CD14-positive monocyte (primary cell): Measurements from ENCODE around the gene KIF25. TPM values are rescaled to one million over a fixed set of nuclear protein-coding genes. Genes with fewer than 3 reads are reported as not detected.

Experiments used
- DNase-seq, 3 donors: peaks; one replicate each; pipeline ENCODE4 v3.0.0-alpha.2; 2011 to 2022
- H2AFZ ChIP-seq: 2 replicates; pipeline ENCODE4 v1.6.0; 2012; ENCODE audit warnings: mild to moderate bottlenecking, low read depth, low read length, inconsistent platforms; ENCODE audit not compliant: insufficient read depth, poor library complexity, severe bottlenecking
- H3K27ac ChIP-seq, 2 donors: 1 replicate in 1 of 2; 2 replicates in 1 of 2; pipeline ENCODE4 v1.5.1; 2012 to 2013; ENCODE audit warnings: low read length in 2 of 2, control low read depth in 1 of 2, inconsistent platforms in 1 of 2, low read depth in 1 of 2, mild to moderate bottlenecking in 1 of 2
- H3K27me3 ChIP-seq, 2 donors: one replicate each; pipeline versions ENCODE4 v1.6.0 to v1.6.1; 2011 to 2013; ENCODE audit warnings: low read length in 2 of 2; ENCODE audit not compliant: control insufficient read depth in 2 of 2, insufficient read depth in 2 of 2
- H3K36me3 ChIP-seq, 2 donors: replicated peaks in 1 of 2; 1 replicate in 1 of 2; 2 replicates in 1 of 2; pipeline versions ENCODE4 v1.5.1 to v1.6.1; 2012 to 2013; ENCODE audit warnings: low read length in 2 of 2, control low read depth in 1 of 2, inconsistent platforms in 1 of 2, mild to moderate bottlenecking in 1 of 2; ENCODE audit not compliant: insufficient read depth in 2 of 2, control insufficient read depth in 1 of 2
- H3K4me1 ChIP-seq, 2 donors: 1 replicate in 1 of 2; 2 replicates in 1 of 2; pipeline versions ENCODE4 v1.5.1 to v1.6.1; 2012 to 2013; ENCODE audit warnings: low read length in 2 of 2, control low read depth in 1 of 2, inconsistent platforms in 1 of 2, mild to moderate bottlenecking in 1 of 2, moderate library complexity in 1 of 2; ENCODE audit not compliant: insufficient read depth in 2 of 2, control insufficient read depth in 1 of 2
- H3K4me2 ChIP-seq: replicated peaks from 2 replicates; pipeline ENCODE3; 2012; ENCODE audit warnings: low read length, moderate library complexity, mild to moderate bottlenecking; ENCODE audit not compliant: poor library complexity, severe bottlenecking; ENCODE audit errors: extremely low read depth
- H3K4me3 ChIP-seq, 3 experiments: fragments of 200-600 bp in 1 of 3; sonication (generic) in 1 of 3; replicated peaks in 1 of 3; 1 replicate in 2 of 3; 2 replicates in 1 of 3; pipeline ENCODE4 v1.5.1; 2011 to 2013; ENCODE audit warnings: low read length in 3 of 3, mild to moderate bottlenecking in 3 of 3, control low read depth in 2 of 3, low read depth in 2 of 3, inconsistent platforms in 1 of 3, moderate library complexity in 1 of 3
- H3K79me2 ChIP-seq: 2 replicates; pipeline ENCODE4 v1.6.0; 2012; ENCODE audit warnings: mild to moderate bottlenecking, control low read depth, inconsistent platforms, low read length, moderate library complexity; ENCODE audit not compliant: insufficient read depth
- H3K9ac ChIP-seq: 2 replicates; pipeline ENCODE4 v1.6.0; 2017; ENCODE audit warnings: low read length, mild to moderate bottlenecking; ENCODE audit not compliant: insufficient read depth, poor library complexity, severe bottlenecking
- H3K9me3 ChIP-seq, 2 donors: replicated peaks in 1 of 2; 1 replicate in 1 of 2; 2 replicates in 1 of 2; pipeline versions ENCODE4 v1.5.1 to v1.6.1; 2012 to 2013; ENCODE audit warnings: low read length in 2 of 2, control low read depth in 1 of 2; ENCODE audit not compliant: control insufficient read depth in 1 of 2, insufficient read depth in 1 of 2
- H4K20me1 ChIP-seq: 2 replicates; pipeline ENCODE4 v1.6.0; 2012; ENCODE audit warnings: mild to moderate bottlenecking, low read length, control low read depth, moderate library complexity; ENCODE audit not compliant: insufficient read depth
- H3K27ac Mint-ChIP-seq, 7 donors: one replicate each; pipeline ENCODE4 v1.8.0; 2020; ENCODE audit warnings: mild to moderate bottlenecking in 7 of 7, mixed read lengths in 7 of 7, moderate library complexity in 6 of 7, inconsistent platforms in 2 of 7
- H3K27me3 Mint-ChIP-seq, 3 donors: one replicate each; pipeline ENCODE4 v1.8.0; 2021 to 2022; ENCODE audit warnings: low read depth in 3 of 3, mild to moderate bottlenecking in 3 of 3, mixed read lengths in 3 of 3, moderate library complexity in 3 of 3, inconsistent platforms in 1 of 3
- H3K36me3 Mint-ChIP-seq, 2 donors: one replicate each; pipeline ENCODE4 v1.8.0; 2020; ENCODE audit warnings: mixed read lengths in 2 of 2, inconsistent platforms in 1 of 2, mild to moderate bottlenecking in 1 of 2
- H3K4me1 Mint-ChIP-seq: one replicate; pipeline ENCODE4 v1.8.0; 2020; ENCODE audit warnings: mild to moderate bottlenecking, mixed read lengths
- H3K4me3 Mint-ChIP-seq, 2 donors: one replicate each; pipeline ENCODE4 v1.8.0; 2020; ENCODE audit warnings: mild to moderate bottlenecking in 2 of 2, mixed read lengths in 2 of 2, moderate library complexity in 1 of 2
- H3K9me3 Mint-ChIP-seq, 7 donors: one replicate each; pipeline ENCODE4 v1.8.0; 2020 to 2022; ENCODE audit warnings: mixed read lengths in 7 of 7, mild to moderate bottlenecking in 6 of 7, moderate library complexity in 6 of 7, inconsistent platforms in 2 of 7
- WGBS: methylation state at CpG from one replicate; pipeline ENCODE4 v1.1.5; 2013; ENCODE audit warnings: missing lambda C conversion rate; ENCODE audit not compliant: insufficient coverage; 5-methylcytosine and 5-hydroxymethylcytosine counted together
- intact Hi-C, 2 donors: fragments of 100-400 bp; cut with micrococcal nuclease; formaldehyde crosslinking; loops; one replicate each; pipeline versions ENCODE4 v1.15.0 to v1.15.1; 2023
- polyA plus RNA-seq, 3 donors: library from polyadenylated mRNA; depleted of rRNA in 1 of 3; unstranded in 2 of 3; stranded (reverse) in 1 of 3; fragments of 300-500 nt in 2 of 3; fragments of >200 nt in 1 of 3; fragmentation: Illumina TruSeq in 2 of 3; gene quantifications; 1 replicate in 2 of 3; 2 replicates in 1 of 3; pipeline ENCODE4 v1.2.3, GENCODE V29; 2012 to 2021
- TF ChIP-seq, protein P1 (sequence below): fragments of 200-600 bp; IDR thresholded peaks from one replicate; pipeline ENCODE4 v1.8.0; 2022; ENCODE audit warnings: antibody characterized with exemption, mild to moderate bottlenecking

KIF25 gene
- polyA plus RNA-seq, 3 donors: not detected

DNA sequence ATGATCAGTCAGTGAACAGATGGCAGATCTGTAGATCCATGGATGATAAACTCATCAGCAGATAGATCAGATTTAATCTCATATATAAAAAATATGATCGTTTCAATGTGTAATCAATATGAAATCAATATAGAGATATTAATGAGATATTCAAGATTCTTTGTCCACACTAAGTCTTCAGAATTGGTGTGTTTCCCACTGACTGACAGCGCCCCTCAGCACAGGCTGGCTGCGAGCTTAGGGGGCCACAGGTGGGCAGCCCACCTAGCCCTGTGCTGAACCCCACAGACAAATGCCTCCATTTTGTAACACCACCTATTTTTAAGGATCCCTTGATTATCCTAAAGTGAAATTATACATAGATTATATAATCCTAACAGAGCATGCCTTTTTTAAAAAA is 49.2 kb downstream of the KIF25 start:
- H3K36me3 ChIP-seq: no peaks in the 10 kb centered on the region
- no CpG with 5 or more reads among the region's 3 CpGs for WGBS
- no peaks in the 10 kb centered on the region for H3K36me3 Mint-ChIP-seq
- H3K4me3 Mint-ChIP-seq: no peak overlapping the region
- H3K27me3 ChIP-seq: no peaks in the 10 kb centered on the region
- TF ChIP-seq, protein P1, sequence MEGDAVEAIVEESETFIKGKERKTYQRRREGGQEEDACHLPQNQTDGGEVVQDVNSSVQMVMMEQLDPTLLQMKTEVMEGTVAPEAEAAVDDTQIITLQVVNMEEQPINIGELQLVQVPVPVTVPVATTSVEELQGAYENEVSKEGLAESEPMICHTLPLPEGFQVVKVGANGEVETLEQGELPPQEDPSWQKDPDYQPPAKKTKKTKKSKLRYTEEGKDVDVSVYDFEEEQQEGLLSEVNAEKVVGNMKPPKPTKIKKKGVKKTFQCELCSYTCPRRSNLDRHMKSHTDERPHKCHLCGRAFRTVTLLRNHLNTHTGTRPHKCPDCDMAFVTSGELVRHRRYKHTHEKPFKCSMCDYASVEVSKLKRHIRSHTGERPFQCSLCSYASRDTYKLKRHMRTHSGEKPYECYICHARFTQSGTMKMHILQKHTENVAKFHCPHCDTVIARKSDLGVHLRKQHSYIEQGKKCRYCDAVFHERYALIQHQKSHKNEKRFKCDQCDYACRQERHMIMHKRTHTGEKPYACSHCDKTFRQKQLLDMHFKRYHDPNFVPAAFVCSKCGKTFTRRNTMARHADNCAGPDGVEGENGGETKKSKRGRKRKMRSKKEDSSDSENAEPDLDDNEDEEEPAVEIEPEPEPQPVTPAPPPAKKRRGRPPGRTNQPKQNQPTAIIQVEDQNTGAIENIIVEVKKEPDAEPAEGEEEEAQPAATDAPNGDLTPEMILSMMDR: no peak
- no peak overlapping the region for H3K9ac ChIP-seq
- H3K4me3 ChIP-seq: no peak overlapping the region
- peaks cover 23 to 38% of the 10 kb centered on the region in 2 donors for H3K9me3 ChIP-seq
- no peak overlapping the region for H3K27ac Mint-ChIP-seq
- H3K79me2 ChIP-seq: no peaks in the 10 kb centered on the region
- H3K27ac ChIP-seq: no peak overlapping the region
- DNase-seq: no peak
- no peak overlapping the region for H3K4me2 ChIP-seq
- intact Hi-C loops: no loop called here
- peaks cover 0 to 5% (median 0%) of the 10 kb centered on the region in 3 donors for H3K27me3 Mint-ChIP-seq
- H3K9me3 Mint-ChIP-seq: peaks cover 12 to 27% (median 18%) of the 10 kb centered on the region in 7 donors
- no peaks in the 10 kb centered on the region for H3K4me1 Mint-ChIP-seq
- no peak overlapping the region for H2AFZ ChIP-seq
- H4K20me1 ChIP-seq: no peaks in the 10 kb centered on the region
- no peaks in the 10 kb centered on the region for H3K4me1 ChIP-seq

DNA sequence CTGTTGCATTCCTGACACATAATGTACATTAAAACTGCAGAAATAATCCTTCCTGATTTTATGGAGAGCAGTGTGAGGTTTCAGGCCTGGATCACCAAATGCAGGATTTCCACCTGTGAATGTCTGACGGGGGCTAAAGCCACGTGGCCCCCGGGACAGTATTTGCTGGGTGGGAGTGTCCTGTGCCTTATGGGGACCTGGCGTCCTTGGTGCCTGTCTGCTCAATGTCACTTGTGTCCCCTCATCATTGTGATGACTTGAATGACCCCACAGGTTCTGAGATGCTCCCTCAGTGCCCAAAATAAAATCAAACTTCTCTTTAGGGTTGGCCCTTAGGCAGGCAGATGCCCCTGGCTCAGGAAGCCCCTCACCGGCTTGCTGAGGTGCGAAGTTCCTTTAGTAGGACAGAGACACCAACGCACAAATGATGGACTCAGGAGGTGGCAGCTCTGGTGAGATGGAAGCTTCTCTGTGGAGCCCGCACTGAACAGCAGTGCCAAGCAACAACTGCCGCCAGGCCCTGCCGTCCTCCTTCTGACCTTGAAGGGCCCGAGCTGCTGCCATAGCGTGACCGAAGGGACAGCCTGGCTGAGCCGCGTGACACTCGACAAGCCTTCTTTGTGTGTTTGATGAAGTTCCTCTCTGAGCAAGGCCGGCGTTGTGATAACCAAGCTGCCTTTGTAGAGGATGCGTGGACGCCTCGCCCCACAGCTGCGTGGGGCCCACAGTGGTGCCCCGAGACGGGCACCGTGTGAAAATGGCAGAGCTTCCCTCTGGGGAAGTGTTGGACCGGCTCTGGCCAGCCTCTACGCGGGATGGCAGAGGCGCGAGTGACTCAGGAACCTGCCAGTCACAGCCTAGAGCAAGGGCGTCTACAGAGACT is 50.6 kb downstream of the KIF25 start:
- H3K27me3 ChIP-seq: no peaks in the 10 kb centered on the region
- H3K36me3 ChIP-seq: no peaks in the 10 kb centered on the region
- DNase-seq: no peak
- H3K4me2 ChIP-seq: no peak overlapping the region
- Mint-ChIP-seq H3K27me3 (peaks cover 0 to 5% (median 0%) of the 10 kb centered on the region in 3 donors), H3K4me3 (no peak overlapping the region), H3K36me3 (no peaks in the 10 kb centered on the region), H3K4me1 (no peaks in the 10 kb centered on the region), H3K9me3 (peaks cover 3 to 14% (median 4%) of the 10 kb centered on the region in 7 donors), H3K27ac (no peak overlapping the region)
- H3K27ac ChIP-seq: no peak overlapping the region
- no peaks in the 10 kb centered on the region for H3K79me2 ChIP-seq
- no peak overlapping the region for H3K9ac ChIP-seq
- H3K9me3 ChIP-seq: peaks cover 9 to 24% of the 10 kb centered on the region in 2 donors
- WGBS: 89% methylated on average over 30 of the region's 31 CpGs
- no peak overlapping the region for H2AFZ ChIP-seq
- H4K20me1 ChIP-seq: no peaks in the 10 kb centered on the region
- intact Hi-C loops: no loop called here
- H3K4me1 ChIP-seq: no peaks in the 10 kb centered on the region
- H3K4me3 ChIP-seq: no peak overlapping the region
- TF ChIP-seq, protein P1: no peak
